Measurements from ENCODE around the gene SPIN1.
A peak's percentile ranks its signal among the peaks of the same experiment; 100 is the strongest.
"Not testable (repeated sequence)": the region's sequence is repeated elsewhere in the genome, so short reads cannot be mapped to it uniquely, and the experiment has no call there.

SPIN1 gene

DNA sequence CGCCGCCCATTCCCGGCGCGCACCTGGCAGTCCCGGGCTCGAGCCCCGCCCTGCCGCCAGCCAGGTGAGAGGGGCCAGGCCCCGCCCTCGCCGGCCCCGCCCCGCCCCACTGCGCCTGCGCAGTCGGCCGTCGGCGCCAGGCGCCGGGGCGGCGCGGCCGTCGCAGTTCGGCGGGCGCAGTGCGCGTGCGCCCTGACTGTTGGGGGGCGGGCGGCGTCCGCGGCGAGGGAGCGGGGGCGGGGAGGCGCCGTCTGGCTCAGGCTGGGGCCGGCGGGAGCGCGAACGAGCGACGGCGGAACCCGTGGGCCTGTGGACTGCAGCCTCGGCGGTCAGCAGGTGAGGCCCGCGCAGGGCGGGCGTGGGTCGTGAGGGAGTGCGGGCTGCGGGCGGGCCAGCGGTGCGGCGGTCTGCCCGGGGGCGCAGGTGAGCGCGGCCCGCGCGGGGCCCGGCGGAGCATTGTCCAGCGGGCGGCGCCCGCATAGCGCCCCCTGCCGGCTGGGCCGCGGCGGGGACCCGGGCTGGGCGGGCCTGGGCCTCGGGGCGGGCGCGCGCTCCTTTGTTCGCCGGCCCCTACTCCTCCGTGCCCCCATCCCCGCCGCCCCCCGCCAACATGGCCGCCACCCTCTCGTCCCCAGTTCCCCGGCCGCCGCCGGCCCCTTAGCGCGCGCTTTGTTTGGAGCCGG, at the start of gene SPIN1:
SPIN1 (plus strand) TSS at position 242 of the 683 bp plus-strand sequence. CDS start 38,096 bp downstream, outside the sequence.
- peak; percentile 68 to 75 for DNase-seq (ENCODE audit: low read depth in 2 of 2)

DNA sequence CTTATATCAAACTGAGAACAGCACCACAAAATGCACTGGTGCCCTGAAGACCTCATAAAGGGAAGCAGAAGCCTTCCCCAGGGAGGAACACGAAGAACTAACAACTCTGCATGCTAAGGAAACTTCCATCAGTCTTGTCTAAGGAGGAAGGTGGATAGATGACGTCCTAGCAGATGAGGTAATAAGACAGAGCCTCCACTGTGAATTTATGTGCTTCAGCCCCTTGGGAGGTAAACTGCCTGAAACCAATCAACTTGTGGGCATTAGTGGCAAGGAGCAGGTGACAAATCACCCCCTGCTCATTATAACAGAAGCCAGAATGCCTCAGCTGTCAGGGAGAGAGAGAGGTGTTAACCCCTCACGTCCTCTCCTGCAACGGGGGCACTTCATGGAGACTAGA, 48.9 kb upstream of the SPIN1 start:
- DNase-seq (ENCODE audit: low read depth in 2 of 2), result no peak

GRCh38 chr9:88342246-88342645, 46.0 kb upstream of the SPIN1 start:
- no peak for DNase-seq (ENCODE audit: low read depth in 2 of 2)

GRCh38 chr9:88344013-88344412, 44.2 kb upstream of the SPIN1 start:
- no peak for DNase-seq (ENCODE audit: low read depth in 2 of 2)

- DNase-seq (ENCODE audit: low read depth in 2 of 2), result not testable (repeated sequence)
These were observed 37.9 kb upstream of the SPIN1 start for GRCh38 chr9:88350354-88350753.

DNA sequence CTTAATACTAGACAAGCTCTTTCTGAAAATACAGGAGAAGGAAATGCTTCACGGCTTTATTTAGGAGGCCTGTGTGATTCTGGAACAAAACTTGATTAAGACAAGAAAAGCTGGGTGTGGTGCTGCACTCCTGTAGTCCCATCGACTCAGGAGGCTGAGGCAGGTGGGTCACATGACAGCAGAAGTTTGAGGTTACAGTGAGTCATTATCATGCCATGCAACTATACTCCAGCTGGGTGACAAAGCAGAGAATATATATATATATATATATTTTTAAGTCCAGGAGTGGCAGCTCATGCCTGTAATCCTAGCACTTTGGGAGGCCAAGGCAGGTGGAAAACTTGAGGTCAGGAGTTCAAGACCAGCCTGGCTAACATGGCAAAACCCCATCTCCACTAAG, 33.1 kb upstream of the SPIN1 start:
- DNase-seq (ENCODE audit: low read depth in 2 of 2), result no peak

DNA sequence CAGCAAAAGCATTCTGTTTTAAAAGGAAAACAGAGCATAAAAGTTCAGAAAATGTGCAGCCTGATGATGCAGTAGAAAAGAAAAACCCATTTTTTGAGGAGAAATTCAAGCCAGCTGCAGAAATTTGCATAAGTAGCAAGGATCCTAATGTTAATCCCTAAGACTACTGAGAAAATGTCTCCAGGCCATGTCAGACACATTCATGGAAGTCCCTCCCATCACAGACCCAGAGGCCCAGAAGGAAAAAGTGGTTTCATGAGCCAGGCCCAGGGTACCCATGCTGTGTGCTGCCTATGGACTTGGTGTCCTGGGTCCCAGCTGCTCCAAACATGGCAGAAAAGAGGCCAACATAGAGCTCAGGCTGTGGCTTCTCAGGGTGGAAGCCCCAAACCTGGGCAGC, 31.0 kb upstream of the SPIN1 start:
- DNase-seq (ENCODE audit: low read depth in 2 of 2), result not testable (repeated sequence)

DNA sequence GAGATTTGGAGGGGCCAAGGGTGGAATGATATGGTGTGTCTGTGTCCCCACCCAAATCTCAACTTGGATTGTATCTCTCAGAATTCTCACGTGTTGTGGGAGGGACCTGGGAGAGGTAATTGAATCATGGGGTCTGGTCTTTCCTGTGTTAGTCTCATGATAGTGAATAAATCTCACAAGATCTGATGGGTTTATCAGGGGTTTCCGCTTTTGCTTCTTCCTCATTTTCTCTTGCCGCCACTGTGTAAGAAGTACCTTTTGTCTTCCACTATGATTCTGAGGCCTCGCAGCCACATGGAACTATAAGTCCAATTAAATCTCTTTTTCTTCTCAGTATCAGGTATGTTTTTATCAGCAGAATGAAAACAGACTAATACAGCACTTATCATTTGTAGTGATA, 29.5 kb upstream of the SPIN1 start:
- no peak for DNase-seq (ENCODE audit: low read depth in 2 of 2)

GRCh38 chr9:88359974-88360373, 28.3 kb upstream of the SPIN1 start:
- no peak for DNase-seq (ENCODE audit: low read depth in 2 of 2)

GRCh38 chr9:88362681-88363080, 25.6 kb upstream of the SPIN1 start:
- DNase-seq (ENCODE audit: low read depth in 2 of 2), result no peak

DNA sequence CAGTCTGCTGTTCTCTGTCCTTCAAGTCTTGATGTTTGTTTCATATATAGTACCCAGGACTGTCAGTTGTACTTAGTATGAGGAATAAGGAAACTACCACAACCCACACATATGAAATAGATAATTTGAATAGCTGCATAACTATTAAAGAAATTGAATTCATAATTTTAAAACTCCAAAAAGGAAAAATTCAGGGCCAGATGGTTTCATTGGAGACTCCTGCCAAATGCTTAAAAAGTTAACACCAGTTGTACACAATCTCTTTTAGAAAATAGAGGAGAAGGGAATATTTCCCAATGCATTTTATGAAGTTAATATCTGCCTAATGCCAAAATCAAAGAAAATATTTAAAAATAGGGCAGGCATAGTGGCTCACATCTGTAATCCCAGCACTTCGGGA, 24.6 kb upstream of the SPIN1 start:
- no peak for DNase-seq (ENCODE audit: low read depth in 2 of 2)

GRCh38 chr9:88364706-88365105, 23.5 kb upstream of the SPIN1 start:
- no peak for DNase-seq (ENCODE audit: low read depth in 2 of 2)

- DNase-seq (ENCODE audit: low read depth in 2 of 2), result no peak
These were observed 17.9 kb upstream of the SPIN1 start for GRCh38 chr9:88370346-88370745.

DNA sequence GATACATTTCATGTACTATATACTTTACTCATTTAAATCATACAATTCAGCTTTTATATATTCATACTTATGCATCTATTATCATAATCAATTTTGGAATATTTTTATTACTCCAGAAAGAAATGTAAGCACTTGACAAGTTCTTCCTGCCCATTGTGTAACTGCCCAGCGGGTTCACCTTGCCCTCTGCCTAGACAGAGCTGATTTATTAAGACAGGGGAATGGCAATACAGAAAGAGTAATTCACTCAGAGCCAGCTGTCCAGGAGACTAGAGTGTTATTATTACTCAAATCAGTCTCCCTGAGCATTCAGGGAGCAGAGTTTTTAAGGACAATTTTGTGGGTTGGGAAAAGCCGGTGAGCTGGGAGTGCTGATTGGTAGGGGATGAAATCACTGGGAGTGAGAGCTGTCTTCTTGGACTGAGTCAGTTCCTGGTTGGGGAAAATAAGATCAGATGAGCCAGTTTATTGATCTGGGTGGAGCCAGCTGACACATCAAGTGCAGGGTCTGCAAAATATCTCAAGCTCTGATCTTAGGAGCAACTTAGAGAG, 16.1 kb upstream of the SPIN1 start:
- no peak for DNase-seq (ENCODE audit: low read depth in 2 of 2)

- no peak for DNase-seq (ENCODE audit: low read depth in 2 of 2)
These were observed 15.2 kb upstream of the SPIN1 start for GRCh38 chr9:88373045-88373444.

- DNase-seq (ENCODE audit: low read depth in 2 of 2), result no peak
These were observed 9.9 kb upstream of the SPIN1 start for GRCh38 chr9:88378317-88378716.

DNA sequence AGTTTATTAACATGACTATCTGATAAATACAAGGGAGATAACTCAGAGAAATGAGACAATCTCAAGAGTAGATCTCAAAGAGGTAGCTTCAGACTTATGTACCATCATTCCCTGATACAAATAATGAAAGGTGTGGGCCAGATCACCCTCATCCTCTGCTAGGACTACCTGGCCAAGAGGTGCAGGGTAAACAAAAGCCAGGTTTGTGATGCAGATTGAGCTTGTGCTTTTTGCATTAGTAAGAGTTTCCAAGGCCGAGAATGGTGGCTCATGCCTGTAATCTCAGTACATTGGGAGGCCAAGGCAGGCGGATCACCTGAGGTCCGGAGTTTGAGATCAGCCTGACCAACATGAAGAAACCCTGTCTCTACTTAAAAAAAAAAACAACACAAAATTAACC, 8.9 kb upstream of the SPIN1 start:
- no peak for DNase-seq (ENCODE audit: low read depth in 2 of 2)

GRCh38 chr9:88380118-88380517, 8.1 kb upstream of the SPIN1 start:
- DNase-seq (ENCODE audit: low read depth in 2 of 2), result no peak

DNA sequence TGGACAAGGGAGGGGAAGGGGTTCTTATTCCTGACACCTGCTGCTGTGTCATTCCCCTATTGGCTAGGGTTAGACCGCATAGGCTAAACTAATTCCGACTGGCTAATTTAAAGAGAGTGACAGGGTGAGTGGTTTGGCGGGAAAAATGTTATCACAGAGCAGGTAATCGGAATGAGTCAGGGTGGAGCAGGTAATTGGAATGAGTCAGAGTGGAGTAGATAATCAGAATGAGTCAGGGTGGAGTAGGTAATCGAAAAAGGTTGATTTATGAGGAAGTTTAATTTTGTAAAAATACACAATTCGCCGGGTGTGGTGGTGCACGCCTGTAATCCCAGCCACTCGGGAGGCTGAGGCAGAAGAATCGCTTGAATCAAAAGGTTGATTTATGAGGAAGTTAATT, 6.9 kb upstream of the SPIN1 start:
- not testable (repeated sequence) for DNase-seq (ENCODE audit: low read depth in 2 of 2)

- no peak for DNase-seq (ENCODE audit: low read depth in 2 of 2)
These were observed 5.1 kb upstream of the SPIN1 start for GRCh38 chr9:88383176-88383575.

DNA sequence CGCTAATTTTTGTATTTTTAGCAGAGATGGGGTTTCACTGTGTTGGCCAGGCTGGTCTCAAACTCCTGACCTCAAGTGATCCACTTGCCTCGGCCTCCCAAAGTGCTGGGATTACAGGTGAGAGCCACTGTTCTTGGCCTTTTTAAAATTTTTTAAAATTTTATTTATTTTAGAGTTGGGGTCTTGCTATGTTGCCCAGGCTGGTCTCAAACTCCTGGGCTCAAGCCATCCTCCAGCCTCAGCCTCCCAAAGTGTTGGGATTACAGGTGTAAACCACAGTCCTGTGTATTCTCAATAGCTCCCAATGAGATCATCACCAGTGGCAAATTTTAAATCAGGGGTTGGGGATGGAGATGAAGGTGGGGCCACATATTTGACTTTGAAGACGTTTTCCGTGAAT, 2.1 kb upstream of the SPIN1 start:
- not testable (repeated sequence) for DNase-seq (ENCODE audit: low read depth in 2 of 2)

DNA sequence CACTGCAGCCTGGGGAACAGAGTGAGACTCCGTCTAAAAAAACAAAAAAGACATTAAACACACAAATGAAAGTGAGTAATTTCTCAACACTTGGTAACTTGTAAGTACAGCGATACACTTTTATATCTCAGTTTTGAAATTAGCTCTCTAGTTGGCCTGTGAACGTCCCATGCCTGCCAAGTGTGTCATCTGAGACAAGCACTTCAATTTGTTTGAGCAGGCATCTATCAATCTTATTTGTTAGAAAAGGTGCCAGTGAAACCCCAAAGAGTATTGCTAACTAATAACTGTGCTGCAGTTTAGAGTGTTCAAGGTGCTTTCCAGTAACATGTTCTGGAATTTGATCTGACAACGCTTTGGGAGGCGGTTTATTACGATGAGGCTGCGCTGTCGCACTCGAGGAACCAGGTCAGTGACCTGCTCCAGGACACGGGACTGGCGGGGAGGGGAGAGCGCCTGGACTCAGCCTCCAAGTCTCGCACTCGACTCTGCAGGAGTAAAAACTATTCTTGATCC, 1.1 kb upstream of the SPIN1 start:
- DNase-seq (ENCODE audit: low read depth in 2 of 2), result no peak

DNA sequence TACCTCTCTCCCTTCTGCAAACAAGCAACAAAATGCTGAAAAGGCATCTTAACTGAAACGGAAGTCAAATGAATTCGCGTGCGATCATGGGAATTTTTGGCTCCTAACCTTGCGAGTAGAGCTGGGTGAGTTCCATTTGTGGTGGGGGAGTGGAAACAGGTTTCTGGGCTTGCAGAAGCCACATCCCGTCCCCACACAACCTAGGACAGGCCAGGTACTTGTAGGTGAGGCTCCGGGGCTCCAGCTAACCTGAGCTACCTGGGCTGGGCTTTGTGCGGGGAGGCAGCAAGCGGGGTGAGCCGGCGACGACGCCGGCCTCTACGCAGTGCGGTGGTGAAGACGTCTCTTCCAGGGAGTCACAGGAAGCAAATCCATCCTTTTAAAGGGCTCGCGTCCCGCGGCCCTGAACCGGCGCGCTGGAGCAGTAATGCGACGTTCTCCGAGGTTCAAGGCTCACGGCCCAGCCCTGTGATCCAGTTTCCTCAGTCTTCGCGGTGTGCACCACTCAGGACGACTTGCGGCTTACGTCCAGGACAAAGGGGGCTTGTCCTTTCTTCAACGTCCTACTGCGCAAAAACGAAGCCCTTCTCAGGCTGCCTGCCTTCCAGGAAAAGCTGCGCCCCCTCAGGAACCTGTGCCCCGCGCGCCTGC, 567 bp upstream of the SPIN1 start:
- DNase-seq (ENCODE audit: low read depth in 2 of 2), result peak in 1 of 2 experiments; percentile 20

Data from stimulated activated CD4-positive, alpha-beta T cell treated with anti-CD3 and anti-CD28 coated beads, Interleukin-12 subunit alpha, Interleukin-12 subunit beta, amount 100 ng/mL, for 24 hours (primary cell).